NCI-H82 treated with DMSO at 0.1 percent for 48 hours (cell line): ENCODE measurements around the gene TBC1D22A.

ENCODE experiments used
- DNase-seq: peaks from one replicate; lab custom pipeline; 2025; ENCODE audit not compliant: unreplicated experiment; lab: John Stamatoyannopoulos, UW

Gene TBC1D22A

DNA sequence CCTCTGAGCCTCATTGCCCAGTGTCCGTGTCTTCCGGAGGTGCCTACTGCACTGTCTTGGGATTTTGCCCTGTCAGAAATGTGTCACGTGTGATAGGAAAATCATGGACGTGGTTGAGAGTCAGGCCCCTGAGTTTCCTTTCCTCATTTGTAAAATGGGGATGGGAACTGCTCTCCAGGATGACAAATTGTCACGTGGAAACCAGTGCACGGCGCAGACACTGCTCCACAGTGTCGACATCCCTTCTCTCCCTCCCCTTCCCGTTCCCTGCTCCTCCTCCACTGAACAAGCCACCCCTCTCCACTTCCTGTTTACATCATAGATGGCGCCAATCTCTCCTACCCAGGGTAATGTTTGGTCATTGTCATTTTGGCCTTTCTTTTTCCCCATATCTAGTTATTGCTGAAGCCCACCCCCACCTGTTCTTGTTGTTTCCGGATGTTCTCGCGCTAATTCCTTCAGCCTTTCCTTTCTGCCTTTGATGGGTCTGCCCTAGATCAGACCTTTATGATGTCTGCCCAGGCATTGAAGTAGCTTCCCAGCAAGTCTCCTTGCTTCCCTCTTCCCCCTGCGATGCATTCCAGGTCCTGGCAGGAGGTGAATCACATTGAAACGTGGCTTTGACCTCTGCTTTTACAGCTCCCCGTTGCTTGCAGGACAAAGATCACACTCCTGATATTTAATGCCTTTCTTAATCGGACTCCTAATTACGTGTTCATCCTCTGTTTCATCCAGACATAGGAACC, 91.8 kb downstream of the TBC1D22A start:
- no peak for DNase-seq

DNA sequence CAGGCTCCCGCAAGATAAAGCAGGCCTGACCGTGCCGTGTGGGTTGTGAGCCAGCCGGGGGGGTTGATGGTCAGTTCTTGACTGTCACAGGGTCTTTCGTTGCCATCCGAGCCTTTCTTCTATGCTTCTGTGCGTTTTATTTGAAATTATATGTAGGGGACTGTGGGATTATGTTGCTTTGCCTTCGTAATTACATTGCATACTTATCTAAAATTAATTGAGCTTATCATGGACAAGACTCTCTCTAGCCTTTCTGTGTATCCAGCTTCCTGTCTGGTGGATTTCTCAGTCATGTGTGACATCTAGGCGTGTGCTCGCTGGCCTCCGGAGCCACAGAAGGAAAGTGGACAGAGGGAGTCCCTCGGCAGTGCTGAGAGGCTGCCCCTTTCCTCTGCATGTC, 93.2 kb downstream of the TBC1D22A start:
- DNase-seq, result no peak

DNA sequence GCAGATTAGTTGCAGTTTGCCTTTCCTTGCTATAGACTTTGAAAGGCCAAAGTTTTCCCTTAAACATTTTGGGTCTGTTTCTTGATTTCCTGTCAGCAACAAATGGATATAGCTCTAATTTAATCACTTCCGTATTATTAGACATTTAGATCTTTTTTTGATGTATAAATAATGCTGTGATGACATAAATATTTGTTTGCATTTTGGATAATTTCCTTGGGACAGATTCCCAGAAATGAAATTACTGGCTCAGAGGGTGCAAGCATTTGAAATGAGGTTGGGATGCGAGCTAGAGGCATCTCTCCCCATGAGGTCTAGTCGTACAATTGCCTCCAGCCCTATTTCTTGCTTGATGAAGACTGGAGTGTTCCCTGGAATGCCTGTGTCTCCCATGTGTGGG, 94.2 kb downstream of the TBC1D22A start:
- no peak for DNase-seq

DNA sequence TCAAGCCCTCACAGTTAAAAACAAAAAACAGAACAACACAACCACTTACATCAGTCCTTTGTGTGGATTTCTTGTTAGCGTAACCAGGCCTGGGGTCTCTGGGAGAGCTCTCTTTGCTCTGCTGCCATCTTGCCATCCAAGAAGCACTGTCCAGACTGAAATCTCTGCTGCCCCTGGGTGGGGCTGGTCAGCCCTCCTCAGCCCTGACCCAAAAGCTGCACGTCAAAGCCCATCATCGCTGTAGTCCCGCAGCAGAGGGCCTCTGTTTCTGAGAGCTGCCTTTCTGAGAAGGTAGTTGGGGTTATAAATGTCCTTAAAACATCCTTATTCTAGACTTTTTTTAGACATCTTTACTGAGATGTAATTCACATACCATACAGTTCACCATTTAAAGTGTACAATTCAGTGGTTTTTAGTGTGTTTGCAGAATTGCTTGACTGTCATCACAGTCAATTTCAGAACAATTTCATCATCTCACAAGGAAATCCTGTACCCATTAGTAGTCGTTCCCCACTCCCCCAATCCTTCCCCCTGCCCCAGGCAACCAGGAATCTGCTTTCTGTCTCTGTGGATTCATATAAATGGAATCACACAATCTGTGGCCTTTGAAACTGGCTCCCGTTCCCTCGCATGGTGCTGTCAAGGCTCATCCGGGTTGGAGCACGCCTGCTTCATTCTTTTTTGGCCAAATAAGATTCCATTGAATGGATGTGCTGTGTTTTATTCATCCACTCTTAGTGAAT, 94.9 kb downstream of the TBC1D22A start:
- DNase-seq, result no peak

DNA sequence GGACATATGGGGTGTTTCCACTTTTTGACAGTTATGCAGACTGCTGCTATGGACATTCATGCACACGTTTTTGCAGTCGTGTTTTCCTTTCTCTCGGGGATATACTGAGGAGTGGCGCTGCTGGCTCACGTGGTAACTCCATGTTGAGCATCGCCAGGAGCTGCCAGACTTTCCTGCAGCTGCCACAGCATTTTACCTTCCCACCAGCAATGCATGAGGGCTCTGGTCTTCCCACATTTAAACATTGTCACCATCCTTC, 95.4 kb downstream of the TBC1D22A start:
- DNase-seq, result no peak

DNA sequence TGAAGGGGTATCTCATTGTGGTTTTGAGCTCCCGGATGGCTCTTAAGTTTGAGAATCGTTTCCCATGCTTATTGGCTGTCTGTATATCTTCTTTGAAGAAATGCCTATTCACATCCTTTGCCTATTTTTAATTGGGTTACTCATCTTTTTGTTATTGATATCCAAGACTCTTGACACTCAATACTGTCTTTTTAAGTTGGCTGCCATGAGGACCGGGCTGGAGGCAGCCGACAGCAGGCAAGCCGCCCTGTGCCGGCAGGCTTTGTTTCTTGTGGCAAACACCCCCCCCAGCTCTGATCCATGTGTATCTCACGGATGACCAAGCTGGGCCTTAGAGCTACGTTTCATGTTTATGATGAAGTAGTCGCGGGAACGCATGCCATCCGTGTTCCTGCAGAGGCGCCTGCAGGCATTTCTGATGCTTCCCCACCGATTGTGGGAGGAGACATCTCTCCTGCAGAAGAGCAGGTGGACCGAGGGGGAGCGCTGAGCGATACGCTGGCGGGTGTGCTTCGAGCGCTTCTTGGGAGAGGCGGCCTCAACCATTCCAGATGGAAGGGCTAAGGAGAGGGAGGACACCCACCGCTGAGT, 95.8 kb downstream of the TBC1D22A start:
- DNase-seq, result no peak

DNA sequence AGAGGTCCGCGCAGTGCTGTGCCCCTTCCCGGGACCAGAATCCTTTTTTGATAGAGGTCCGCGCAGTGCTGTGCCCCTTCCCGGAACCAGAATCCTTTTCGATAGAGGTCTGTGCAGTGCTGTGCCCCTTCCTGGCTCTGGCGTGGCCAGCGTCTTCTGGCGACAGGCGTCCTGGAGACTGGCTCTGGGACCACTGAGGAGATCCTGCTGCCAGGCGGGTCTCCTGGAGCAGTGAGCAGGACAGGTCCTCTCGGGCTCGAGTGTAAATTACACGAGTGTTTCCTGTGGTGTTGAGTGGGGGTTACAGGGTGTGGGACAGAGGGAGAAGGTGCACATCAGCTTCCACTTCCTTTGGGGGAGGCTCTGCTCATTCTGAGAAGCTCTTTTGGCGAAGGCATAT, 98.1 kb downstream of the TBC1D22A start:
- DNase-seq, result no peak

DNA sequence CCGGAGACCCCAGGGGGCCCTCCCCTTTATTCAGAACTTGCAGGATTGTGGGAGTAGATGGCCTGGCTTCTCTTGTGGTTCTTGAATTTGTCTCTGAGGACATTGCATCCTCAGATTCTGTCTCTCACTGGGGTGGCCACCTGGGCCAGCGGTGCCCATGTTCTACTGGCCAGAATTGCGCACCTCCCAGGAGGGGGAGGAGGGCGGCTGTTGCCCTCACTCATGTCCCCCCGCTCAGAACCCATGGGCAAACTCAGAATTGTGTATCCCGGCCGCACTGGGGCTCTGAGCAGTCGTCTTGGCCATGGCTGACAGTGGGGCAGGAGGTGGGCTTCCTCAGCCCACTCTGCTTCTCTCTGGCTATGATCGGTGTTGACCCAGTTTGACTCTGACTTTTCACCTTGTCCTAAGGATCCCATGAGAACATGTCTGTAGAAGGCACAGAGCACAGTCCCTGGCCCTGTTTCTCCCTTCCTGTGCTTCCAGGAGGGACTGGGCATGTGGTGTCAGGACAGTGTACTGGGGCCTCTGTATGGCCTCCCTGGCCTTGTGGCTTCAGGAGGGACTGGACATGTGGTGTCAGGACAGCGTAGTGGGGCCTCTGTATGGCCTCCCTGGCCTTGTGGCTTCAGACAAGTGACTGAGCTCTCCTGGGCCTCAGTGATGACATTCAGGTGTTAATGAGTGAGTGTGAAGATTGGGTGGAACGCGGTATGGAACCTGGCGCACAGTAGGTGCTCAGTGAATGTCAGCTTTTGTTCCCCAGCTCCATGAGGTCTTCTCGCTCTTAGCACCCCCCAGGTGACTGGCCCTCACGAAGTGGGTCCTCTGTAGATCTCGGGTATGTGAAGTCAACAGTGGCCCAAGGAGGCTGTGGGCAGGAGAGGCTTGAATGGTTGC, 99.3 kb downstream of the TBC1D22A start:
- no peak for DNase-seq

DNA sequence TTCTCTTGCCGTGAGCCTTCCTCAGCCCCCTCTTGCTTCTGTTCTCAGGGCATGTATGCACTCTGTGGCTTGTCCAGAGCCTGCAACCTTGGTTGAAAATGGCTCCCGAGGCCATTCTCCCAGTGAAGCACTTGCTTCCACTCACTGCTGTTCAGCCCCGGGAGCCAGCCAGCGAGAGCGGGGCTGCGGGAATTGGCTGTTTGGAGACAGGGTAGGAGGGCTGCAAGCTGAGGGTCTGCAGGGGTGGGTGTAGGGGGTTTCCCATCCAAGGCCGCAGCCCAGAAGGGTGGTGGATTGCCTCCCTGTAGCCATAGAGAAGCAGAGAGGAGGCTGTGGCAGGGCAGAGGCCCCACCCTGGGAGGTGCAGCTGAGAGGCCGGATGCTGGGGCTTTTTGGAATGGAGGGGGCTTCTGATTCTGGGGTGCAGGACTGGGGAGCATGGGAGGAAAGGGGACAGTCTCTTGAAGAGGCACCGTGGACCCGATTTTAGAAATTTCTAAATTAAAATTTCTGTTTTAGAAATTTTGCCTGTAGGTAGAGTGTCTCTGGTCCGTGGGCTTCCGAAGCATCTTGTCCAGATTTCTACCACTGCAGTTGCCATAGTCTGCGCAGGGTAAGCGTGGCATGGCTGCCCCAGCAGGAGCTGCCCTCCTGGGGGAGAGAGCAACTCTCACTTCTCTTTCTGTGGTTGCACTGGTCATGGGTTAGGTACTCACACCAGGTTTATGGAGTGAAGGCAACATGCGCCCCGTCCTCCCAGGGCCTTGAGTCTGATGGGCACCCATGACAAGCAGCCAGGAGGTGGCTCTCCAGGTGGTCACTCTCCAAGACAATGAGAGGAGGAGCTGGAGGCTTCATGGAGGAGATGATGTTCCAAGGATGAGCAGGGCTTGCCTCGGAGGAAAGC, 100.2 kb downstream of the TBC1D22A start:
- DNase-seq, result no peak

DNA sequence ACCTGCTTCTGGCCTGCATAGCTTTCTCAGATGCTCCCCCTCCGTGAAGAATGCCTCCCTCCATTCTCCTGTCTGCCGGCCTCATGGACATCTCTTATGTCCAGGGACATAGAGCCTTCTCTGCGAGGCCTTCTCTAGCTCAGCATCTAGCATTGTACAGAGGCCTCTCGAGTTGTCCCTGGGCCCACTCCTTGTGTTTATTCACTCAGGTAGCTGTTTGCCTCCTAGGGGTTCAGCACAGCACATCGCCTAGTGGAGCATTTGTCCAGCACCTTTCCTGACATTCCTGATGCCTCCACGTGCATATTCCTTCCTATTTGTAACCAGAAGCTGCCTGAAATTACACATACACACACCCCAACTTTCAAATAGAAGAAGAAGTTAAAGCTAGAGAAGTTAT, 101.3 kb downstream of the TBC1D22A start:
- no peak for DNase-seq

DNA sequence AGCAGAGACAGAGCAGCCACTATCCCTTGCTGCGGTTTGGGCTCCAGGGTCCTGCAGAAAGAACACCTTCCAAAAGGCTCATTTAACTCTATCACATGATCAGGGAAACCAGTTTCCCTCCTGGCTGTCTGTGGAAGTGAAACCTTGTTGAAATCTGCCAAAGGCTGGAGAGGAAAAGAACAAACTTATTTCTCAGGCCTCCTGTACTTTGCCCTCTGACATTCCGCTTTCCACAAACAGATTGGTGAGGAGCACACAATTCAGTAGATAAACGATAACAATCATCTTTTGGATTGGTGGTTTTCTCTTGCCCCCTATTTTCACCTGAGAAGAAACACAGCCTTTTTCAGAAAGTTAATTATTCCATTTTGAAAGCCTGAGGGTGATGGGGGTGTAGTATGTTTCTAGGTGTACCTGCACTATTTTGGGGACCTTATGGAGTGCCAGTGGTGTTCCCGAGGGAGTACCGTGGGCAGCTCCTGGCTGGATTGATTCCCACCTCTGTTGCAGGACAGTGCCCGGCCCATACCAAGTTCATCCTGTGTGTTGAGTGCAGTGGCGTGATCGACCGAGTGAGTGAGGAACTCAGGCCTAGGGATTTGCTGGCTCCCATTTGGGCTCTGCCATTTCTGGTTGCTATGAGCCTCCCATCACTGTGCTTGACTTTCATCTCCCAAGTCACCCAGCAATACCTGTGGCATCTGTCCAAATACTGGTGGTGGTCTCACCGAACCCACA, 102.0 kb downstream of the TBC1D22A start:
- no peak for DNase-seq

DNA sequence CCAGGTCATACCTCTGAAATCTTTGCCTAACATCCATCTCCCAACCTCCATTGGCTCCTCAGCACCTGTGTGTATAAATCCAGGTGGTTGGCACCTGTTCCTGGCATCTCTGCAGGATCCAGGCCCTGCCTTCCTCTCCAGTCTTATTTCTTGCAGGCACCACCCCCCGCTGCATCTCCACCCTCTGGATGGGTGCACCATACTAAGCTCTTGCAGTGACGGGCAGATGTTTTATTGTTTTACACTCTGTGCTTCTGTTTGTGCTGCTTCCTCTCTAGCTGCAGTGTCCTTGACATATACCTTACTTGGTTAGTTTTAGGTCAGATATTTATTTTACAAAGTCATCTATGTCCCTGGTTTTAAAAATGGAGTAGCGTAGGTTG, 102.6 kb downstream of the TBC1D22A start:
- DNase-seq, result no peak

DNA sequence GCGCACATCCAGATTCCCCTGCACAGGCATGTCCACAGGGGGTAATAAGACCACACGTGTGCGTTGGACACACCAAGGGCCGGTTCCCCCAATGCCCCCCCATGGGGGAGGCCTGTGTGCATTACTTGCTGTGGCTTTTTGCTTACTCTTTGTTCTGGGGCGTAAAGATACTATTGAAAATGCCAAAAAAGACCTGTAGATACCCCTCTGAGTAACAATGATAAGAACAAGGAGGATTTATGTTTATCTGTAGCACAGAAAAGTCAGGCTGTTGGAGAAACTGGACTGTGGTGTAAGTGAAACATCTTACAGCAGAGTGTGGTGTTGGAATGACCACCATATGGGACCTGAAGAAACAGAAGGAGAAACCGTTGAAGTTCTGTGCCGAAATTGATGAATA, 103.2 kb downstream of the TBC1D22A start:
- no peak for DNase-seq

DNA sequence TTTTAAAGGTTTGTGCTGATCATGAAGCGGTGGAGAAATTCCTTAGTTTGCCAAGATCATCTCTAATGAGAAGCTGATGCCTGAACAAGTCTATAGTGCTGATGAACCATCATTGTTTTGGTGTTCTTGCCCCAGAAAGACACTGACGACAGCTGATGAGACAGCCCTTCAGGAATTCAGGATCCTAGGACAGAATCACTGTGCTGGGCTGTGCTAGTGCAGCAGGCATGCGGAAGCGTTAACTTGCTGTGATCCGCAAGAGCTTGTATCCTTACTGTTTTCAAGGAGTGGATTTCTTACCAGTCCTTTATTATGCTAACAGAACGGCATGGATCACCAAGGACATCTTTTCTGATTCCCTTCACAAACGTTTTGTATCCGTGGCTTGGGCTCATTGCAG, 104.1 kb downstream of the TBC1D22A start:
- no peak for DNase-seq

DNA sequence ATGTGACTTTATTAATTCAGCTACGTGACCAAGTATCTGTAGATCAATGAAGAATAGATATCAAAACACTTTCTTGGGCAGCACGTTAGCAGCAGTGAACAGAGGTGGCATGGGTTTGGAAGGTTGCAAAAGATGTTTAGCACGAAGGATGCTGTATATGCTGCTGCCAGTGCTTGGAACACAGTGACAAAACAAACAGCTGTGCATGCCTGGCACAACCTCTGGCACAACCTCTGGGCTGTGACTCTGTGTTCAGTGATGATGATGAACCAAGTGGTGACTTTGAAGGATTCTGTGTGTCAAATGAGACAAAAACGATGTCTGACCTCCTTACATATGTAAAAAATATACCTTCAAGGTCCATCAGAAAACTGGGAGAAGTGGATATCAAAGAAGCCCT, 104.7 kb downstream of the TBC1D22A start:
- no peak for DNase-seq

DNA sequence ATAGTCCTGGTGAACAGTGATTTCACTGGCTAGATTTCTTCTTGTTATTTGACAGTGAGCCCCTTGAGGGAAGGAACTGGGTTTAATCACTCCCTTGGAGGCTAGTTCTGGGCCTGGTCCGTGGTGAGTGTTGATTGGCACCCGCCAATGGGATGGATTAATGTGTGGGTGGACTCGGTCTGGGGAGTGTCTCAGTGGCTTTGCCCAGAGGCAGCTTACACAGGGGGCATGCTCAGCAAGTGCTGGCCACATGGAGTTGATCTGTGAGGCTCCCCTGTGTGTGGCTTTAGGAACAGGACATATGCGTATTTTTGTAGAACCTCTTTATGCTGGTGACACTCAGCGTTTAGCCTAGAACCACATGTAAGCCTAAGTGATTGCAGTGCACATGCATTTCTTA, 106.9 kb downstream of the TBC1D22A start:
- no peak for DNase-seq

DNA sequence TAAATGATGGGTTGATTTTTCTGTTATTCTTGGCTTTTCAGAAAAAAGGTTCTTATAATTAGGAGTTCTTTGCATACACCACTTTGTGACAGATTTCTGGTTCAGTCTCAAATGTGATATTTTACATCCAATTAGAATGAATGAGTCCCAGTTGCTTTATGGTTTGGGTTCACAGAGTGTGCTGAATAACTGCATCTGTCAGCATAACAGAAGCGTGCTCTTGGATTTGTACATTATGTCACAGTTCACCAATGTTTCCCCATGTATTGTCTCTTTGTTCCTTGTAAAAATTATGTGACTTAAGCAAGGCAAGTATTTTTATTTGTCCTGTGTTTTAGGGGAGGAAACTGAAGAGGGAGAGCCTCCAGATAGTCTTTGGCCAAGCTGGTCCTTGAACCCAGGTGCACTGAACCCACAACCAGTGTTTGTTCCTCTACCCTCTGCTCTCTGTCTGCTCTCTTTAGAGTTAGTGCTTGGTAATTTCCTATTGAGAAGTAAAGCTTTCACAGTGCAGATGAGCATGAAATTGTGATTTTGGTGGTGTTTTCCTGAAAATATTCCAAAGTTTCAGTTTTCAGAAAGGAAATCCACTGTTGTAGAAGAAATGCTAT, 107.5 kb downstream of the TBC1D22A start:
- no peak for DNase-seq

DNA sequence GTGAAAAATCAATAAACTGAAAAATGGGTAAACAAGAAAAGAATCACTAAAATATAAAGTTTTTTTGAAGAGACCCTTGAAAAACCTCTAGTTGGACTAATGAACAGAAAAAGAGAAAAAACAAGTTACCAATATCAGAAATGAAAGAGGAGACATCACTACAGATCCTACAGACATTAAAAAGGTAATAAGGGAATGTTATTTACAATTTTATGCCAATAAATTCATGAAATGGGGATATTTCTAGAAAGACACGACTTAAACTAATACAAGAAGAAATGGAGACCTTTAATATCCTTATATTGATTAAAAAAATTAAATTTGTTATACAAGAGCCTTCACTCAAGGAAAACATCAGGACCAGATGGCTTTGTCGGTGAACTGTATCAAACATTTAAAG, 109.4 kb downstream of the TBC1D22A start:
- DNase-seq, result no peak

DNA sequence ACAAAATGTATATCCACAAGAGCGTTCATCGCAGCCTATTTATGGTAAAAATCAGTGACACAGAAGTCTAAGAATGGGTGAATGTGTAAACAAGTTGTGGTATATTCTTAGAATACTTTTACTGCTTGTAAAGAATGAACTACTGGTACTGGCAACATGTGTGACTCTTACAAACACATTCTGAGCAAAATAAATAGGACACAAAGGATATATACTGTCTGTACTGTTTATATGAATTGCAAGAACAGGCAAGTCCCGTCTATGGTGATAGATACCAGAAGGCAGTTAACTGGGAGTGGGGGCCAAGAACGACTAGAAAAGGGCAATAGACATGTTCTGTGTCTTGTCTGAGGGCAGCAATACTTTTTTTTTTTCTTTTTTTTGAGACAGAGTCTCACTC, 112.6 kb downstream of the TBC1D22A start:
- DNase-seq, result no peak
